Measurements from ENCODE around the gene RNF123. TPM values are rescaled to one million over a fixed set of nuclear protein-coding genes. Genes with fewer than 3 reads are reported as not detected.

RNF123 gene
- total RNA-seq, 1 experiment from 2014 or later, result 40.6 TPM

- no peak overlapping the region for H2BK5ac ChIP-seq (ENCODE audit: insufficient read length, low read length)
- no peaks in the 10 kb centered on the region for H3K23me2 ChIP-seq (ENCODE audit: insufficient read length, low read depth, low read length, poor library complexity, severe bottlenecking)
- H3K4ac ChIP-seq (ENCODE audit: low read depth, low read length), result no peak overlapping the region
- DNase-seq, result no peak
- H4K20me1 ChIP-seq (ENCODE audit: control insufficient read depth, insufficient read depth, insufficient read length), result no peaks in the 10 kb centered on the region
- no peaks in the 10 kb centered on the region for H3K4me1 ChIP-seq (ENCODE audit: insufficient read depth, low read length)
- H2AFZ ChIP-seq (ENCODE audit: low read length), result no peak overlapping the region
- Mint-ChIP-seq H3K9me3 (no peaks in the 10 kb centered on the region), H3K4me1 (no peaks in the 10 kb centered on the region), H3K27me3 (ENCODE audit: low read depth) (no peaks in the 10 kb centered on the region), H3K27ac (0 out of 7 replicates have a peak overlapping the region, but pooled peaks of 1 of the 3 experiments have one; percentile 77), H3K4me3 (no peak overlapping the region), H3K36me3 (ENCODE audit: insufficient read depth in 1 of 3, low read depth in 3 of 3) (no peaks in the 10 kb centered on the region; a peak in 1 of 7 replicates)
- no peak overlapping the region for H3T11ph ChIP-seq (ENCODE audit: low read length)
- no peak overlapping the region for H2BK12ac ChIP-seq (ENCODE audit: insufficient read length, low read depth, low read length)
- no peak overlapping the region for H2BK120ac ChIP-seq (ENCODE audit: low read depth, low read length, poor library complexity, severe bottlenecking)
- H3K27ac ChIP-seq (ENCODE audit: insufficient read length, low read depth, low read length), result no peak overlapping the region
- no peak overlapping the region for H4K5ac ChIP-seq (ENCODE audit: insufficient read length, low read depth, low read length)
- WGBS (ENCODE audit: extremely low coverage, insufficient read length, low lambda C conversion rate), result no CpG with 5 or more reads among the region's 19 CpGs
- no peak overlapping the region for H2BK15ac ChIP-seq (ENCODE audit: low read depth, low read length)
- no peaks in the 10 kb centered on the region for H3K27me3 ChIP-seq (ENCODE audit: insufficient read depth, low read length)
- no peak overlapping the region for H3K14ac ChIP-seq (ENCODE audit: insufficient read depth, low read length)
- no peak overlapping the region for H4K8ac ChIP-seq (replicated peaks; ENCODE audit: insufficient read length, low read depth, low read length)
- no peak overlapping the region for H3K9ac ChIP-seq (ENCODE audit: extremely low read depth, insufficient read length, low read length)
- no peak overlapping the region for H3K23ac ChIP-seq (ENCODE audit: insufficient read length, low read depth, low read length)
- H3K4me2 ChIP-seq (ENCODE audit: insufficient read depth, insufficient read length, low read length), result no peak overlapping the region
- no peaks in the 10 kb centered on the region for H3K79me1 ChIP-seq (ENCODE audit: insufficient read depth, low read depth, low read length, poor library complexity, severe bottlenecking)
- no peaks in the 10 kb centered on the region for H3K9me3 ChIP-seq (ENCODE audit: control insufficient read depth, low read depth, low read length)
- no peak for TF ChIP-seq CTCF (conservative IDR thresholded peaks at IDR 0.05)
- H3K56ac ChIP-seq (ENCODE audit: insufficient read length, low read depth, low read length), result no peak overlapping the region
- no peak overlapping the region for H4K91ac ChIP-seq (ENCODE audit: insufficient read length, low read depth, low read length)
- no peaks in the 10 kb centered on the region for H3K79me2 ChIP-seq (ENCODE audit: insufficient read depth, low read length)
- H2BK20ac ChIP-seq (ENCODE audit: low read depth, low read length, poor library complexity, severe bottlenecking), result no peak overlapping the region
- H2AK5ac ChIP-seq (ENCODE audit: insufficient read length, low read length), result no peak overlapping the region
- no peak overlapping the region for H3K18ac ChIP-seq (ENCODE audit: insufficient read length, low read depth, low read length)
These were observed 33.5 kb upstream of the RNF123 start for GRCh38 chr3:49655731-49656285.

Data from H9 (cell line).